ENCODE measurements around the gene NXNL1.

The NXNL1 gene

DNA sequence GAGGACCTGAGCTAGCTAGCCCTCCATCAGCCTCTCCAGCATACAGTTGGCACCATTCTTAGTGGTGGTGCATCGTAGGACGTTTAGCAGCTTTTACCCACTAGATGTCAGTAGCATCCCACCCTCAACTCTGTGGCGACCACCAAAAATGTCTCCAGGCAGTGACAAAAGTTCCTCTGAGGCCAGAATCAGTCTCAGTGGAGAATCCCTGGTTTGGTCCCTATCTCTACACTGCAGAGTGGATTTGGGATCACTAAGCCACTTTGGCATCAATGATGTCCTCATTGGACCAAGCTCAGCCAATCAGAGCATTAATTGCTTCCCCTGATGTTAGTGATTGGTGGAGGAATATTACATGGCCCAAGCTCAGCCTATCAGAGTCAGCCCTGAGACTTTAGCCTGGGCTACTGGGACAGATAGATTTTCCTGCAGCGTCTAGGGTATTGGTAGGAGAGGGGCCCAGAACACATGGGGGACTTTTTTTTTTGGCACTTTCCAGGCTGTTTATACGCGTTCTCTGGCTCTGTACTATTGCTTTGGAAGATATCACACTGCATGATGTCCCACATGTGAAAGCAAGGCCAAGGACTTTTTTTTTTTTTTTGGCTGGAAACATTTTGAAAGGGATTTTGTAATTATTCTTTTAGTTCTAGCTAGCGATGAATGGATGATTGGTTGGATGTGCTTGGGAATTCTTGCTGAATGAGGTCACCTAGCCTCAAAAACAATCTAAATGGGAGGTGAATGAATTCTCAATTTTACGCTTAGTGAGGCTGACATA is 19.3 kb downstream of the NXNL1 start:
- TF ChIP-seq, protein P1, sequence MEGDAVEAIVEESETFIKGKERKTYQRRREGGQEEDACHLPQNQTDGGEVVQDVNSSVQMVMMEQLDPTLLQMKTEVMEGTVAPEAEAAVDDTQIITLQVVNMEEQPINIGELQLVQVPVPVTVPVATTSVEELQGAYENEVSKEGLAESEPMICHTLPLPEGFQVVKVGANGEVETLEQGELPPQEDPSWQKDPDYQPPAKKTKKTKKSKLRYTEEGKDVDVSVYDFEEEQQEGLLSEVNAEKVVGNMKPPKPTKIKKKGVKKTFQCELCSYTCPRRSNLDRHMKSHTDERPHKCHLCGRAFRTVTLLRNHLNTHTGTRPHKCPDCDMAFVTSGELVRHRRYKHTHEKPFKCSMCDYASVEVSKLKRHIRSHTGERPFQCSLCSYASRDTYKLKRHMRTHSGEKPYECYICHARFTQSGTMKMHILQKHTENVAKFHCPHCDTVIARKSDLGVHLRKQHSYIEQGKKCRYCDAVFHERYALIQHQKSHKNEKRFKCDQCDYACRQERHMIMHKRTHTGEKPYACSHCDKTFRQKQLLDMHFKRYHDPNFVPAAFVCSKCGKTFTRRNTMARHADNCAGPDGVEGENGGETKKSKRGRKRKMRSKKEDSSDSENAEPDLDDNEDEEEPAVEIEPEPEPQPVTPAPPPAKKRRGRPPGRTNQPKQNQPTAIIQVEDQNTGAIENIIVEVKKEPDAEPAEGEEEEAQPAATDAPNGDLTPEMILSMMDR (IDR thresholded peaks at IDR 0.05), result no peak
- H3K27ac ChIP-seq, result peak overlapping the region in 1 of 2 donors; percentile 45
- no peak overlapping the region for H3K4me3 ChIP-seq
- no peak for DNase-seq (ENCODE audit: low spot score)

DNA sequence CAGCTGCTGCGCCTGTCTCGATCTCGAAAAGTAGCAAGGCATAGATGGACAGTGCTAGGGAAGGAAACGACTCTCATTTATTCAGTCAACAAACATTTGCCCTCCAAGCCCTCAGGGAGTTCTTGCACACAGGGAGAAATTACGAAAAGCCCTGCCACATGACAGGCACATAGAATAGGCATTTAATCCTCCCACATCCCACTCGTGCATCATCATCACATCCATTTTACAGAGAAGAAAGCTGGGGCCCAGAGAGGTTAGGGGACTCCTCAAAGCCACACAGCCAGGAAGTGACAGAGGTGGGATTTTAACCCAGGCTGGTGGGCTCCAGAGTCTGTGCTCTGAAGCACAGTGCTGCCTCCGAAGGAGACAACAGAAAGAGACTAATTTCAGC is 23.9 kb downstream of the NXNL1 start:
- DNase-seq (ENCODE audit: low spot score), result no peak
- TF ChIP-seq, protein P1 (IDR thresholded peaks at IDR 0.05), result no peak
- Histone ChIP-seq H3K27ac (no peak overlapping the region), H3K4me3 (no peak overlapping the region)

DNA sequence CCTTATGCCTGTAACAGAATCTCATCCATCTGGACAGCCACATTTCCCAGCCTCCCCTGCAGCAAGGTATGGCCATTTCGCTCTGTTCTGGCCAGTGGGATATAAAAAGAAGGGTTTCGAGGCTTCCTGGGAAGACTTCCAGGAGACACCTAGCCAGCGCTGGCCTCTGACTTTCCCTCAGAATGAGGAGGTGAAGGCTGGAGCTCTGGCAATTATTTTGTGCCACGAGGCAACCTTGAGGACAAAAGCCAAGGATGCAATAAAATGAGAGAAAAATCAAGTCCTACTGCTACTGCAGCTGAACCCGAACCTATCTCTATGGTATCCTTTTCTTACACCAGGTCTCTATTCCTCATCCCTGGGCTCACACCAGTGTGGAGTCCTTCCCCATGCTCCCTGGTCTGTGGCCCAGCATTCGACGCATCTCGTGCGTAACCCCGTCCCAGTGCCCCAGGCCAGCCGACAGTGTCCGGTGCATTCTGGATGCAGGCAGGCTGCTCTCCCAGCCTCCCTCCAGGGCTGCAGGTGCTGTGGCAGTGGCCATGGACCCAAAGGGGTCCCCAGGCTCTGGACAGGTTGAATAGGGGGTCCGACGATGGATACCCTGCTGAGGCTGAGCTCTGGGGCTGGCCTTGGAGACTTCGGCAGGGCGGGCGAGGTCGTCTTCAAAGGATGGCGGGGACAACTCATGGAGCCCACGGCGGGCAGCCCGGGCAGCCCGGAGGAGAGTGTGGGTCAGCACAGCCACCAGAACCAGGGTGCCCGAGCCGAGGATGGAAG is 24.4 kb downstream of the NXNL1 start:
- DNase-seq (ENCODE audit: low spot score), result no peak
- H3K4me3 ChIP-seq, result no peak overlapping the region
- no peak overlapping the region for H3K27ac ChIP-seq
- TF ChIP-seq, protein P1 (IDR thresholded peaks at IDR 0.05), result no peak

DNA sequence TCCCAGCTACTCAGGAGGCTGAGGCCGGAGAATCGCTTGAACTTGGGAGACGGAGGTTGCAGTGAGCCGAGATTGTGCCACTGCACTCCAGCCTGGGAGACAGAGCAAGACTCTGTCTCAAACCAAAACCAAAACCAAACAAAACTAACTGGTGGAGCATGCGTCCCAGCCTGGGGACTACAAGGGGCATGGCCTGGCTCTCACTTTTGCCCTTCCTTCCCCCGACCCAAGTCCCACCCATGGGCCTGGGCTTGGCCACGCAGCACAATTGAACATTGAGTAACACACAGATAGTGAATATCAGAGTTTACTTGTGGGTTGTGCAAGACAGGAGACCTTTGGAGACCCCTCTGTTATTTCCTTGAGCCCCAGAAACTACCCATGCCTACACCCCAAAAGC is 25.5 kb downstream of the NXNL1 start:
- Histone ChIP-seq H3K27ac (no peak overlapping the region), H3K4me3 (no peak overlapping the region)
- TF ChIP-seq, protein P1 (IDR thresholded peaks at IDR 0.05), result no peak
- no peak for DNase-seq (ENCODE audit: low spot score)

DNA sequence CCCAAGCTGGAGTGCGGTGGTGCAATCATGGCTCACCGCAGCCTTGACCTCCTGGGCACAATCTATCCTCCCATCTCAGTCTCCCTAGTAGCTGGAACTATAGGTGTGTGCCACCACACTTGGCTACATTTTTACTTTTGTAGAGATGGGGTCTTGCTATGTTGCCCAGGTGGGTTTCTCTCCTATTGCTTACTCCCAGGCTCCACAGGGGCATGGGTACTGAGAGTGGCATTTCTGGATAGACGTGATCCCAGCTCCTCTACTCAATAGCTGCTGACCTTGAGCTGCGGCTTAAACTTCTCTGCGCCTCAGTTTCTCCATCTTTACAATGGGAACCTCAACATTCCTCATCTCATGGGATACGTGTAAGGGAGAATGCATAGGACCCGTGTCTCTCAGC is 29.3 kb downstream of the NXNL1 start:
- Histone ChIP-seq H3K4me3 (no peak overlapping the region), H3K27ac (no peak overlapping the region)
- DNase-seq (ENCODE audit: low spot score), result no peak
- TF ChIP-seq, protein P1 (IDR thresholded peaks at IDR 0.05), result no peak

DNA sequence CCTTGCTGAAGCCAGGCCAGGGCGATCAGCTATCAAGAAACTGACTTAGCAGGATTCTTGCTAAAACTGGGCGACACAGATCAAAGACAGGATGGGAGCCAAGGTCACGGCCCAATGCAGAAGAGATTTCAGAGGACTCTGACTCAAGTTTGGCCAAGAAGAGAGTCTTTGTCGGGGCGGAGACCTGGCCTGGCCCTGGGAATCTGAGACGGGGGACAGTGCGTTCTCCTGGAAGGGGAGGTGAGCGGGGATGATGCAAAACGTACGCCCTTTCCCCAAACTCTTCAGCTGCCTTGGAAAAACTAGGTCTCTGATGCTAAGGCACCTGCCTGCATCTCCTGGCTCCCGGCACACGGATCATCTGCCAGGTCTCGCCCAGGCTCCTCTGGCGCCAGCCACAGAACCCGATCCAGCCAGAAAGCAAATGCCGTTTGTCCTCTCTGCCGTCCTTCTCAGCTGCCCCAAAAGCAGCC is 31.0 kb downstream of the NXNL1 start:
- Histone ChIP-seq H3K27ac (no peak overlapping the region), H3K4me3 (no peak overlapping the region)
- TF ChIP-seq, protein P1 (IDR thresholded peaks at IDR 0.05), result no peak
- DNase-seq (ENCODE audit: low spot score), result no peak
